Activated CD8-positive, alpha-beta memory T cell treated with anti-CD3 and anti-CD28 coated beads for 1 hour (primary cell): ENCODE measurements around the gene TTC28.

Experiments
- DNase-seq, 2 donors: peaks; one replicate each; pipeline ENCODE4 v3.0.0-alpha.2; 2020; ENCODE audit warnings: low read depth in 1 of 2; ENCODE audit errors: extremely low read depth in 1 of 2

TTC28 gene

GRCh38 chr22:28413612-28414399, 265.8 kb downstream of the TTC28 start:
- DNase-seq, result no peak

GRCh38 chr22:28412109-28412508, 267.5 kb downstream of the TTC28 start:
- DNase-seq, result no peak

- no peak for DNase-seq
These were observed 268.5 kb downstream of the TTC28 start for GRCh38 chr22:28411125-28411524.

GRCh38 chr22:28410050-28410816, 269.4 kb downstream of the TTC28 start:
- no peak for DNase-seq

- no peak for DNase-seq
These were observed 270.9 kb downstream of the TTC28 start for GRCh38 chr22:28408709-28409108.

GRCh38 chr22:28407645-28408044, 272.0 kb downstream of the TTC28 start:
- no peak for DNase-seq

- DNase-seq, result no peak
These were observed 273.4 kb downstream of the TTC28 start for GRCh38 chr22:28406246-28406645.

GRCh38 chr22:28405588-28405987, 274.1 kb downstream of the TTC28 start:
- no peak for DNase-seq

- no peak for DNase-seq
These were observed 277.1 kb downstream of the TTC28 start for GRCh38 chr22:28402539-28402938.

GRCh38 chr22:28402060-28402459, 277.6 kb downstream of the TTC28 start:
- DNase-seq, result no peak

- no peak for DNase-seq
These were observed 280.7 kb downstream of the TTC28 start for GRCh38 chr22:28398981-28399380.

GRCh38 chr22:28398355-28398754, 281.3 kb downstream of the TTC28 start:
- DNase-seq, result no peak

GRCh38 chr22:28397306-28397705, 282.3 kb downstream of the TTC28 start:
- no peak for DNase-seq

GRCh38 chr22:28395920-28396753, 283.5 kb downstream of the TTC28 start:
- no peak for DNase-seq

GRCh38 chr22:28395520-28395919, 284.1 kb downstream of the TTC28 start:
- DNase-seq, result no peak

- no peak for DNase-seq
These were observed 285.0 kb downstream of the TTC28 start for GRCh38 chr22:28394513-28395110.

- no peak for DNase-seq
These were observed 298.0 kb downstream of the TTC28 start for GRCh38 chr22:28381429-28382167.

GRCh38 chr22:28379951-28380350, 299.7 kb downstream of the TTC28 start:
- DNase-seq, result no peak

- DNase-seq, result no peak
These were observed 300.4 kb downstream of the TTC28 start for GRCh38 chr22:28379075-28379779.
